ENCODE measurements around the gene SMAP2.
A peak's percentile ranks its signal among the peaks of the same experiment; 100 is the strongest.

SMAP2 gene

DNA sequence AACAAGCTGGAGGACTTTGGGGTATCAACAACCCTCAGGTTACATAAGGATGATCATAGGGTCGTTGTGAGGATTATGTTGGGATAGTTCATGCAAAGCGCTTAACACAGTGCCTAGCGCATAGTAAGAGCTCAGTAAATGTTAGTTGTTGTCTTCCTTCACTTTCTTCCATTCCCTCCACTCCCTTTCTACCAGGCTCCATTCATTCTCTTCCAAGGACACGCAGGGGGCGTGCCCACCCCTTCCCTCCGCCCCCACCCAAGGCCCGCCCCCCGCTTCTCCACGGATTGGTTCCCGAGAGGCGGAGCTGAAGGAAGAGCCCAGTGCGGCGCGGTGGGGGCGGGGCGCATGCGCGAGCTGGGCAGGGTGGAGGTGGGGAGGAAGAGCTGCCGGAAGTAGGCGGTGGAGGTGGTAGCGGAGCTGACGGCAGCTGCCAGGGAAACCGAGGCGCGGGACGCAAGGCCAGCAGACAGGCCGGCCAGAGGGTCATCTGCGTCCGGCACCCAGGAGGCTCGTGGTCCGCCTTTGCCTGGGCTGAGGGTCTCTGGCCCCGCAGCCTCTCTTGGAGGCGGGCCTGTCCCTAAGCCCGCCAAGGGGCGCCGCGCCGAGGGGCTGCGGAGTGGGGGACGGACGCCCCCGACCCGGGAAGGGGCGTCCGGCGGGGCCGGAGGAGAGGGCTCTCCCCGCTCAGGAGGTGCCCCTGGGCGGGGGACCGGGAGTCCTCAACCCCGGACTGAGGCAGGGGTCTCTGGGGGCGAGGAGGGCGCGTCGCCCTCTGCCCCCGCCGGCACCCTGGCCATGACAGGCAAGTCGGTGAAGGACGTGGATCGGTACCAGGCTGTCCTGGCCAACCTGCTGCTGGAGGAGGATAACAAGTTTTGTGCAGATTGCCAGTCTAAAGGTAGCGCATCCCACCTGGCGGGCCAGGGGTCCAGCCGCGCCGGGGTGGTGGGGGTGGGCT lies at the start of gene SMAP2 (continued):
- TF ChIP-seq, protein P1, sequence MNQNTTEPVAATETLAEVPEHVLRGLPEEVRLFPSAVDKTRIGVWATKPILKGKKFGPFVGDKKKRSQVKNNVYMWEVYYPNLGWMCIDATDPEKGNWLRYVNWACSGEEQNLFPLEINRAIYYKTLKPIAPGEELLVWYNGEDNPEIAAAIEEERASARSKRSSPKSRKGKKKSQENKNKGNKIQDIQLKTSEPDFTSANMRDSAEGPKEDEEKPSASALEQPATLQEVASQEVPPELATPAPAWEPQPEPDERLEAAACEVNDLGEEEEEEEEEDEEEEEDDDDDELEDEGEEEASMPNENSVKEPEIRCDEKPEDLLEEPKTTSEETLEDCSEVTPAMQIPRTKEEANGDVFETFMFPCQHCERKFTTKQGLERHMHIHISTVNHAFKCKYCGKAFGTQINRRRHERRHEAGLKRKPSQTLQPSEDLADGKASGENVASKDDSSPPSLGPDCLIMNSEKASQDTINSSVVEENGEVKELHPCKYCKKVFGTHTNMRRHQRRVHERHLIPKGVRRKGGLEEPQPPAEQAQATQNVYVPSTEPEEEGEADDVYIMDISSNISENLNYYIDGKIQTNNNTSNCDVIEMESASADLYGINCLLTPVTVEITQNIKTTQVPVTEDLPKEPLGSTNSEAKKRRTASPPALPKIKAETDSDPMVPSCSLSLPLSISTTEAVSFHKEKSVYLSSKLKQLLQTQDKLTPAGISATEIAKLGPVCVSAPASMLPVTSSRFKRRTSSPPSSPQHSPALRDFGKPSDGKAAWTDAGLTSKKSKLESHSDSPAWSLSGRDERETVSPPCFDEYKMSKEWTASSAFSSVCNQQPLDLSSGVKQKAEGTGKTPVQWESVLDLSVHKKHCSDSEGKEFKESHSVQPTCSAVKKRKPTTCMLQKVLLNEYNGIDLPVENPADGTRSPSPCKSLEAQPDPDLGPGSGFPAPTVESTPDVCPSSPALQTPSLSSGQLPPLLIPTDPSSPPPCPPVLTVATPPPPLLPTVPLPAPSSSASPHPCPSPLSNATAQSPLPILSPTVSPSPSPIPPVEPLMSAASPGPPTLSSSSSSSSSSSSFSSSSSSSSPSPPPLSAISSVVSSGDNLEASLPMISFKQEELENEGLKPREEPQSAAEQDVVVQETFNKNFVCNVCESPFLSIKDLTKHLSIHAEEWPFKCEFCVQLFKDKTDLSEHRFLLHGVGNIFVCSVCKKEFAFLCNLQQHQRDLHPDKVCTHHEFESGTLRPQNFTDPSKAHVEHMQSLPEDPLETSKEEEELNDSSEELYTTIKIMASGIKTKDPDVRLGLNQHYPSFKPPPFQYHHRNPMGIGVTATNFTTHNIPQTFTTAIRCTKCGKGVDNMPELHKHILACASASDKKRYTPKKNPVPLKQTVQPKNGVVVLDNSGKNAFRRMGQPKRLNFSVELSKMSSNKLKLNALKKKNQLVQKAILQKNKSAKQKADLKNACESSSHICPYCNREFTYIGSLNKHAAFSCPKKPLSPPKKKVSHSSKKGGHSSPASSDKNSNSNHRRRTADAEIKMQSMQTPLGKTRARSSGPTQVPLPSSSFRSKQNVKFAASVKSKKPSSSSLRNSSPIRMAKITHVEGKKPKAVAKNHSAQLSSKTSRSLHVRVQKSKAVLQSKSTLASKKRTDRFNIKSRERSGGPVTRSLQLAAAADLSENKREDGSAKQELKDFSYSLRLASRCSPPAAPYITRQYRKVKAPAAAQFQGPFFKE (tag by site-specific recombination; IDR thresholded peaks at IDR 0.05; ENCODE audit: borderline replicate concordance): no peak
- TF ChIP-seq ZBTB6 (tag by site-specific recombination; IDR thresholded peaks at IDR 0.05): no peak
- TF ChIP-seq, protein P2, sequence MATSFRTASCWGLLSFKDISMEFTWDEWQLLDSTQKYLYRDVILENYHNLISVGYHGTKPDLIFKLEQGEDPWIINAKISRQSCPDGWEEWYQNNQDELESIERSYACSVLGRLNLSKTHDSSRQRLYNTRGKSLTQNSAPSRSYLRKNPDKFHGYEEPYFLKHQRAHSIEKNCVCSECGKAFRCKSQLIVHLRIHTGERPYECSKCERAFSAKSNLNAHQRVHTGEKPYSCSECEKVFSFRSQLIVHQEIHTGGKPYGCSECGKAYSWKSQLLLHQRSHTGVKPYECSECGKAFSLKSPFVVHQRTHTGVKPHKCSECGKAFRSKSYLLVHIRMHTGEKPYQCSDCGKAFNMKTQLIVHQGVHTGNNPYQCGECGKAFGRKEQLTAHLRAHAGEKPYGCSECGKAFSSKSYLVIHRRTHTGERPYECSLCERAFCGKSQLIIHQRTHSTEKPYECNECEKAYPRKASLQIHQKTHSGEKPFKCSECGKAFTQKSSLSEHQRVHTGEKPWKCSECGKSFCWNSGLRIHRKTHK (tag by site-specific recombination; IDR thresholded peaks at IDR 0.05): no peak
- TF ChIP-seq ZNF350 (tag by site-specific recombination; IDR thresholded peaks at IDR 0.05): no peak
- 0 out of 2 replicates have a peak, but pooled peaks have one; percentile 23 for TF ChIP-seq HOXC10 (CRISPR knock-in tag; IDR thresholded peaks at IDR 0.05)
- TF ChIP-seq, protein P3, sequence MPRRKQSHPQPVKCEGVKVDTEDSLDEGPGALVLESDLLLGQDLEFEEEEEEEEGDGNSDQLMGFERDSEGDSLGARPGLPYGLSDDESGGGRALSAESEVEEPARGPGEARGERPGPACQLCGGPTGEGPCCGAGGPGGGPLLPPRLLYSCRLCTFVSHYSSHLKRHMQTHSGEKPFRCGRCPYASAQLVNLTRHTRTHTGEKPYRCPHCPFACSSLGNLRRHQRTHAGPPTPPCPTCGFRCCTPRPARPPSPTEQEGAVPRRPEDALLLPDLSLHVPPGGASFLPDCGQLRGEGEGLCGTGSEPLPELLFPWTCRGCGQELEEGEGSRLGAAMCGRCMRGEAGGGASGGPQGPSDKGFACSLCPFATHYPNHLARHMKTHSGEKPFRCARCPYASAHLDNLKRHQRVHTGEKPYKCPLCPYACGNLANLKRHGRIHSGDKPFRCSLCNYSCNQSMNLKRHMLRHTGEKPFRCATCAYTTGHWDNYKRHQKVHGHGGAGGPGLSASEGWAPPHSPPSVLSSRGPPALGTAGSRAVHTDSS (tag by site-specific recombination; IDR thresholded peaks at IDR 0.05): no peak
- no peak for TF ChIP-seq ZNF19 (tag by site-specific recombination; IDR thresholded peaks at IDR 0.05; ENCODE audit: low read depth)
- peak; percentile 19 for TF ChIP-seq ZNF561 (tag by site-specific recombination; IDR thresholded peaks at IDR 0.05; ENCODE audit: borderline replicate concordance)
- peak; percentile 47 for TF ChIP-seq KLF8 (tag by site-specific recombination; IDR thresholded peaks at IDR 0.05)
- no peak for TF ChIP-seq ATF2 (tag by site-specific recombination; IDR thresholded peaks at IDR 0.05; ENCODE audit: low read depth)
- peak; percentile 98 for TF ChIP-seq PRDM1 (tag by site-specific recombination; IDR thresholded peaks at IDR 0.05)
- TF ChIP-seq, protein P4, sequence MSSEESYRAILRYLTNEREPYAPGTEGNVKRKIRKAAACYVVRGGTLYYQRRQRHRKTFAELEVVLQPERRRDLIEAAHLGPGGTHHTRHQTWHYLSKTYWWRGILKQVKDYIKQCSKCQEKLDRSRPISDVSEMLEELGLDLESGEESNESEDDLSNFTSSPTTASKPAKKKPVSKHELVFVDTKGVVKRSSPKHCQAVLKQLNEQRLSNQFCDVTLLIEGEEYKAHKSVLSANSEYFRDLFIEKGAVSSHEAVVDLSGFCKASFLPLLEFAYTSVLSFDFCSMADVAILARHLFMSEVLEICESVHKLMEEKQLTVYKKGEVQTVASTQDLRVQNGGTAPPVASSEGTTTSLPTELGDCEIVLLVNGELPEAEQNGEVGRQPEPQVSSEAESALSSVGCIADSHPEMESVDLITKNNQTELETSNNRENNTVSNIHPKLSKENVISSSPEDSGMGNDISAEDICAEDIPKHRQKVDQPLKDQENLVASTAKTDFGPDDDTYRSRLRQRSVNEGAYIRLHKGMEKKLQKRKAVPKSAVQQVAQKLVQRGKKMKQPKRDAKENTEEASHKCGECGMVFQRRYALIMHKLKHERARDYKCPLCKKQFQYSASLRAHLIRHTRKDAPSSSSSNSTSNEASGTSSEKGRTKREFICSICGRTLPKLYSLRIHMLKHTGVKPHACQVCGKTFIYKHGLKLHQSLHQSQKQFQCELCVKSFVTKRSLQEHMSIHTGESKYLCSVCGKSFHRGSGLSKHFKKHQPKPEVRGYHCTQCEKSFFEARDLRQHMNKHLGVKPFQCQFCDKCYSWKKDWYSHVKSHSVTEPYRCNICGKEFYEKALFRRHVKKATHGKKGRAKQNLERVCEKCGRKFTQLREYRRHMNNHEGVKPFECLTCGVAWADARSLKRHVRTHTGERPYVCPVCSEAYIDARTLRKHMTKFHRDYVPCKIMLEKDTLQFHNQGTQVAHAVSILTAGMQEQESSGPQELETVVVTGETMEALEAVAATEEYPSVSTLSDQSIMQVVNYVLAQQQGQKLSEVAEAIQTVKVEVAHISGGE (tag by site-specific recombination; conservative IDR thresholded peaks at IDR 0.05; ENCODE audit: low read depth): peak; percentile 58; the same call in 1 of the 2 replicates
- TF ChIP-seq ZFHX2 (tag by site-specific recombination; conservative IDR thresholded peaks at IDR 0.05): peak; percentile 70
- TF ChIP-seq SCRT1 (tag by site-specific recombination; IDR thresholded peaks at IDR 0.05; ENCODE audit: borderline replicate concordance): no peak
- TF ChIP-seq ZBTB7A (tag by site-specific recombination; IDR thresholded peaks at IDR 0.05; ENCODE audit: low read depth): peak; percentile 74; the same call in 1 of the 2 replicates
- no peak for TF ChIP-seq SCRT2 (tag by site-specific recombination; IDR thresholded peaks at IDR 0.05)
- TF ChIP-seq ZNF558 (tag by site-specific recombination; IDR thresholded peaks at IDR 0.05): 0 out of 2 replicates have a peak, but pooled peaks have one; percentile 26
- no peak for TF ChIP-seq ZNF560 (tag by site-specific recombination; IDR thresholded peaks at IDR 0.05; ENCODE audit: borderline replicate concordance)
- no peak for TF ChIP-seq ZNF223 (tag by site-specific recombination; IDR thresholded peaks at IDR 0.05)
- peak; percentile 33; the same call in 1 of the 2 replicates for TF ChIP-seq GLIS2 (tag by site-specific recombination; IDR thresholded peaks at IDR 0.05)
- no peak for TF ChIP-seq ZNF23 (tag by site-specific recombination; IDR thresholded peaks at IDR 0.05; ENCODE audit: borderline replicate concordance)
- TF ChIP-seq KLF9 (tag by site-specific recombination; IDR thresholded peaks at IDR 0.05; ENCODE audit: low read depth): peak; percentile 88
- TF ChIP-seq ZNF221 (tag by site-specific recombination; IDR thresholded peaks at IDR 0.05; ENCODE audit: borderline replicate concordance): no peak
